GM21423 (cell line): Measurements from ENCODE around the gene RFX4.

ENCODE experiments used
- ATAC-seq: cut with Tn5 transposase; IDR thresholded peaks from one replicate; pipeline ENCODE4 v1.9.1; 2021; ENCODE audit warnings: mild to moderate bottlenecking, moderate library complexity; ENCODE audit not compliant: unreplicated experiment

The RFX4 gene

GRCh38 chr12:106645465-106646330 lies 62.9 kb downstream of the RFX4 start:
- ATAC-seq, result no peak

- ATAC-seq, result no peak
Observed at GRCh38 chr12:106646472-106646871, 63.7 kb downstream of the RFX4 start.

- no peak for ATAC-seq
Observed at GRCh38 chr12:106647793-106648514, 65.2 kb downstream of the RFX4 start.

GRCh38 chr12:106648736-106649135 lies 65.9 kb downstream of the RFX4 start:
- ATAC-seq, result no peak

GRCh38 chr12:106651552-106651951 lies 68.7 kb downstream of the RFX4 start:
- no peak for ATAC-seq

- ATAC-seq, result no peak
Observed at GRCh38 chr12:106652510-106653015, 69.8 kb downstream of the RFX4 start.

- no peak for ATAC-seq
Observed at GRCh38 chr12:106655577-106655976, 72.8 kb downstream of the RFX4 start.

GRCh38 chr12:106657488-106657887 lies 74.7 kb downstream of the RFX4 start:
- ATAC-seq, result no peak

- ATAC-seq, result no peak
Observed at GRCh38 chr12:106663385-106663784, 80.6 kb downstream of the RFX4 start.

- no peak for ATAC-seq
Observed at GRCh38 chr12:106669216-106669615, 86.4 kb downstream of the RFX4 start.

- ATAC-seq, result no peak
Observed at GRCh38 chr12:106670131-106670530, 87.3 kb downstream of the RFX4 start.

GRCh38 chr12:106671840-106672239 lies 89.0 kb downstream of the RFX4 start:
- ATAC-seq, result no peak

GRCh38 chr12:106672314-106673025 lies 89.7 kb downstream of the RFX4 start:
- ATAC-seq, result no peak

GRCh38 chr12:106673141-106673540 lies 90.3 kb downstream of the RFX4 start:
- ATAC-seq, result no peak

GRCh38 chr12:106675651-106676435 lies 93.0 kb downstream of the RFX4 start:
- ATAC-seq, result no peak

GRCh38 chr12:106679574-106679973 lies 96.8 kb downstream of the RFX4 start:
- no peak for ATAC-seq

GRCh38 chr12:106680280-106680679 lies 97.5 kb downstream of the RFX4 start:
- no peak for ATAC-seq

- no peak for ATAC-seq
Observed at GRCh38 chr12:106681210-106681609, 98.4 kb downstream of the RFX4 start.

GRCh38 chr12:106682594-106683234 lies 99.9 kb downstream of the RFX4 start:
- ATAC-seq, result no peak

- no peak for ATAC-seq
Observed at GRCh38 chr12:106684497-106684896, 101.7 kb downstream of the RFX4 start.
